Measurements from ENCODE around the gene SLC6A20. TPM values are rescaled to one million over a fixed set of nuclear protein-coding genes. Genes with fewer than 3 reads are reported as not detected.

Gene SLC6A20, protein sequence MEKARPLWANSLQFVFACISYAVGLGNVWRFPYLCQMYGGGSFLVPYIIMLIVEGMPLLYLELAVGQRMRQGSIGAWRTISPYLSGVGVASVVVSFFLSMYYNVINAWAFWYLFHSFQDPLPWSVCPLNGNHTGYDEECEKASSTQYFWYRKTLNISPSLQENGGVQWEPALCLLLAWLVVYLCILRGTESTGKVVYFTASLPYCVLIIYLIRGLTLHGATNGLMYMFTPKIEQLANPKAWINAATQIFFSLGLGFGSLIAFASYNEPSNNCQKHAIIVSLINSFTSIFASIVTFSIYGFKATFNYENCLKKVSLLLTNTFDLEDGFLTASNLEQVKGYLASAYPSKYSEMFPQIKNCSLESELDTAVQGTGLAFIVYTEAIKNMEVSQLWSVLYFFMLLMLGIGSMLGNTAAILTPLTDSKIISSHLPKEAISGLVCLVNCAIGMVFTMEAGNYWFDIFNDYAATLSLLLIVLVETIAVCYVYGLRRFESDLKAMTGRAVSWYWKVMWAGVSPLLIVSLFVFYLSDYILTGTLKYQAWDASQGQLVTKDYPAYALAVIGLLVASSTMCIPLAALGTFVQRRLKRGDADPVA
- 2.9 TPM for total RNA-seq

DNA sequence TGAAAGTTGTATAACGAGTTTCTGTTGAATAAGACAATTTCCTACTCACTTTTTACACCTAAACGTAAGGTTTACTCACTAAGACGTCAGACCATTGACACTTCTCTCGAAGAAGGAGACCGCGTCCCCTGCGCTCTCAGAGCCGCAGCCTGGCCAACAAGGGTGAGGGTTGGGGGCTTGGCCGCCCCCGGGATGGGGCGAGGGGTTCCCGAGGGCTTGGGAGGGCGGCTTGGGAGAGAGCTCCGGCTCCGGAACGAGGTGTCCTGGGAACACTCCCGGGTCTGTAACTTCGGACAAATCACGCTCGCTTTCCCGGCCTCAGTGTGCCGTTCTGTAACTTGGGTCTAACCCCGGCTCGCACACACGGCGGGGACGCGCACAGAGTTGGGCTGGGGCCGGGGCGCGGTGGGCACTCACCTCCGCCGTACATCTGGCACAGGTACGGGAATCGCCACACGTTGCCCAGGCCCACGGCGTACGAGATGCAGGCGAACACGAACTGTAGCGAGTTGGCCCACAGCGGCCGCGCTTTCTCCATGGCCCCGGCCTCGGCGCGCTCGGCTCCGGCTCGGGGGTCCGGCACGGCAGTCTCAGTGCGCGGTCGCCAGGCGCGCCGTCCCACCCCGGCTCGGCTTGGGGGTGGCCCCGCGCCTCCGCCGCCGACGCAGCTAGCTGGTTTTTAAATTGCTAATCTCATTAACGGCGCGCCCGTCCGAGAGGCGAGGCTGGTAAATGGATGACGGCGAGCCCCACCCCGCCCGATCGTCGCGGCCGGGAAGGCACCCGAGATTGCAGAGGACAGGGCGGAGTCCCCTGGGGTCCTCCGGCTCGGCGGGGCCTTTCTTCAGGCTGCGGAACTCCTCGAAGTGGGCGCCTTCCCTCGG is at the start of gene SLC6A20:
Gene SLC6A20, minus strand, starts transcription at position 655 of the 884 bp plus-strand sequence. Its CDS starts 117 bp downstream, at position 538.
- no peak for TF ChIP-seq POLR2A (IDR thresholded peaks at IDR 0.05)
- no peak for TF ChIP-seq POLR2AphosphoS5 (IDR thresholded peaks at IDR 0.05; ENCODE audit: insufficient read depth in 1 of 2, low read depth in 1 of 2)
- TF ChIP-seq, protein P1, sequence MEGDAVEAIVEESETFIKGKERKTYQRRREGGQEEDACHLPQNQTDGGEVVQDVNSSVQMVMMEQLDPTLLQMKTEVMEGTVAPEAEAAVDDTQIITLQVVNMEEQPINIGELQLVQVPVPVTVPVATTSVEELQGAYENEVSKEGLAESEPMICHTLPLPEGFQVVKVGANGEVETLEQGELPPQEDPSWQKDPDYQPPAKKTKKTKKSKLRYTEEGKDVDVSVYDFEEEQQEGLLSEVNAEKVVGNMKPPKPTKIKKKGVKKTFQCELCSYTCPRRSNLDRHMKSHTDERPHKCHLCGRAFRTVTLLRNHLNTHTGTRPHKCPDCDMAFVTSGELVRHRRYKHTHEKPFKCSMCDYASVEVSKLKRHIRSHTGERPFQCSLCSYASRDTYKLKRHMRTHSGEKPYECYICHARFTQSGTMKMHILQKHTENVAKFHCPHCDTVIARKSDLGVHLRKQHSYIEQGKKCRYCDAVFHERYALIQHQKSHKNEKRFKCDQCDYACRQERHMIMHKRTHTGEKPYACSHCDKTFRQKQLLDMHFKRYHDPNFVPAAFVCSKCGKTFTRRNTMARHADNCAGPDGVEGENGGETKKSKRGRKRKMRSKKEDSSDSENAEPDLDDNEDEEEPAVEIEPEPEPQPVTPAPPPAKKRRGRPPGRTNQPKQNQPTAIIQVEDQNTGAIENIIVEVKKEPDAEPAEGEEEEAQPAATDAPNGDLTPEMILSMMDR (IDR thresholded peaks at IDR 0.05), result no peak
- Histone ChIP-seq H3K4me3 (peak within 1 kb of the TSS; percentile 37 to 45), H3K4me1 (peaks cover 13% of the 10 kb centered on the region), H3K27ac (no peak within 1 kb of the TSS), H3K9me3 (no peaks in the 10 kb centered on the region), H3K36me3 (no peaks in the 10 kb centered on the region), H3K27me3 (no peaks in the 10 kb centered on the region)
- intact Hi-C loops (cut with DNase I), result no loop called here
- DNase-seq (ENCODE audit: extremely low spot score in 2 of 2), result peak in 1 of 2 donors; percentile 52

DNA sequence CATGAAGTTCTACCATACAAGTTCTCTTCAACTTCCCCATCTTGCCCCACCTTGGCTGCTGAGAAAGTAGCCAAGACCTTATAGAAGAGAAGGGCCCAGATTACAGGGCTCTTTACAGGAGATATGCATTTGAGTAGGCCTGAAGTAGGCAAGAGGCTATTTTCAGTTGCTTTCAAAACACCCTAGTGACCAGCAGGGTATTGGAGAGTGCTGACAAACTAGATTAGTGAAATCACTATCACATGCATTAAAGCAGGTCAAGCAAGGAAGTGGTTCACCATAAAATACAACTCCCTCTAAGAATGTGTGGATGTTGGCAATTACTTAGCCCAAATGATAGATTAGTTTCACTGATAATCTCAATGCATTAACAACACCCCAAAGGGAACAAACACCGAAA is 48.3 kb upstream of the SLC6A20 start:
- H3K36me3 ChIP-seq, result no peaks in the 10 kb centered on the region
- intact Hi-C loops (cut with DNase I), result no loop called here
- TF ChIP-seq, protein P1 (IDR thresholded peaks at IDR 0.05), result no peak
- TF ChIP-seq POLR2A (IDR thresholded peaks at IDR 0.05) (no peak), POLR2AphosphoS5 (IDR thresholded peaks at IDR 0.05; ENCODE audit: insufficient read depth in 1 of 2, low read depth in 1 of 2) (no peak)
- no peak for DNase-seq (ENCODE audit: extremely low spot score in 2 of 2)
- no peaks in the 10 kb centered on the region for H3K27me3 ChIP-seq
- no peaks in the 10 kb centered on the region for H3K9me3 ChIP-seq
- H3K4me1 ChIP-seq, result peaks cover 19% of the 10 kb centered on the region
- no peak overlapping the region for H3K27ac ChIP-seq
- H3K4me3 ChIP-seq, result no peak overlapping the region

DNA sequence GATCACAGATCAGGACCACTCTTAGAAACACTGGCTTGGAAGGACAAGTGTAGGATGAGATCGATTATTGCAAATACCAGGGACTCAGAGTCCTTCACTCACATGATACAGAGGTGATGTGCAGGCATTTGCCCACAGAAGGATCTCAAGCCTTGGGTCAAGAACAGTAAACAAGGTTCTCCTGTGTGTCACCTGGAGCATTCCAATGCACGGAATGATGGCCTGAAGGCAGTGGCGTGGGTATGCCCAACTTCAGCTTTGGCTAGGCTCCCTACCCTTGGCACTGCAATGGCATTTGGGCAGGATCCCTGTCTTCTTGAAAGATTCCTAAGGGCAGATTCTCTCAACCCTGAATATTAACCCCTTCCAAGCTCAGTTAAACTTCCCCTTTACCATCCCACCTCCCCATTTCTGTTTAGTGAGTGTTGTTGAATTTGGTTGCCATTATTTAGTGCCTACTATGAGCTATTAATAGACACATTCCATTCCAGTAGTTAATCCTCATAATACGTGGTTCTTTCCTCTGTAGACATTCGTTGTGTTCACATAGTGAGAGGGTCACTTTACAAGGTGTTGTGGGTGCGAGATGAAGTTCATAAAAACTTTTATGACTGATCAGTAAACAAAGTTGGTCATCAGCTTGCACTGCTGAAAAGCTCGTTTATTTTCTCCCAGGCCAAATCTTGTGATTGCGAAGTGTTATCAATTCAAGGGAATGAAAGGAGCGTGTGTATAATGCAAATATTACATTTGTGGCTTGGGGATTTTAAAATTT is 46.7 kb upstream of the SLC6A20 start:
- Histone ChIP-seq H3K4me1 (peaks cover 19% of the 10 kb centered on the region), H3K9me3 (no peaks in the 10 kb centered on the region), H3K27ac (no peak overlapping the region), H3K27me3 (no peaks in the 10 kb centered on the region), H3K4me3 (no peak overlapping the region), H3K36me3 (no peaks in the 10 kb centered on the region)
- TF ChIP-seq POLR2A (IDR thresholded peaks at IDR 0.05) (no peak), POLR2AphosphoS5 (IDR thresholded peaks at IDR 0.05; ENCODE audit: insufficient read depth in 1 of 2, low read depth in 1 of 2) (no peak)
- TF ChIP-seq, protein P1 (IDR thresholded peaks at IDR 0.05), result no peak
- DNase-seq (ENCODE audit: extremely low spot score in 2 of 2), result no peak
- intact Hi-C loops (cut with DNase I), result no loop called here

DNA sequence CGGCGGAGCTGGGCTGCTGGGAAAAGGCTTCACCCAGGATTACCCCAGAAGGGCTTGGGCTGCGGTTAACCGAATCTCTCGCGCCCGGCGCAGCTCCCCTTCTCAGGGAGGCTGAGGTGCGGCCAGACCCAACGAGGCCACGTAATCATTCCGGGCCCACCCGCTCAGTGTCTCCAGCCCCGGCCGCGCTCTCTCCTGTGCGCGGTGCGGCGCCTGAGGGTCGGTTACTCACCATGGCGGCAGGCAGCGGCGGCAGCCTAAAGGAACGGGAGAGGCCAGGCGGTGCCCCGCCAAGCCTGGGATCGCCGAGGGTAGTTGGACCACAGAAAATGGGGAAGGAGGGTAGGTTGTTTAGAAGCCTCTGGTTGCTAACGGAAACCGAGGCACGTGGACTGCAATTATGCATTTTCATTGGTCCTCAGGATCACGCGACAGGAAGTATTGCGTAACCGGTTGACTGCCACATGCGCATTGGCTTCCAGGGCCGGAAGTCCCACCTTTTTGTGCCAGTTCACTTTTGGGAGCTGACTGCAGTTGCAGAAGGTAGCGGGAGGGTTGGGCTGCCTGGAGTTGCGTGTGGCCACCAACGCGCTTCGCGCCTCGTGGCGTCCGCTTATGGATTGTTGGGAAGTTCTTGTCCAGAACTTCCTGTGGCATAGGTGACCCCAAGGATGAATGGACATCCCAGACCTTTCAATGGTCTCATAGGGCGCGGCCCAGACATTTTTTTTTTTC is 45.6 kb upstream of the SLC6A20 start, which contains the start of gene LZTFL1:
Gene LZTFL1, minus strand, starts transcription at position 363 of the 735 bp plus-strand sequence. Its CDS starts 128 bp downstream, at position 235.
- H3K4me3 ChIP-seq, result peak within 1 kb of the TSS; percentile 62 to 74
- TF ChIP-seq, protein P1 (IDR thresholded peaks at IDR 0.05), result no peak
- TF ChIP-seq POLR2AphosphoS5 (IDR thresholded peaks at IDR 0.05; ENCODE audit: insufficient read depth in 1 of 2, low read depth in 1 of 2), result peak; percentile 72 to 93
- intact Hi-C loops (cut with DNase I), result no loop called here
- H3K4me1 ChIP-seq, result peaks cover 19% of the 10 kb centered on the region
- H3K36me3 ChIP-seq, result no peaks in the 10 kb centered on the region
- H3K27me3 ChIP-seq, result no peaks in the 10 kb centered on the region
- peak in 1 of 2 donors; percentile 96 for DNase-seq (ENCODE audit: extremely low spot score in 2 of 2)
- no peaks in the 10 kb centered on the region for H3K9me3 ChIP-seq
- no peak within 1 kb of the TSS for H3K27ac ChIP-seq
